ENCODE data around the gene KRT86. TPM values are rescaled to one million over a fixed set of nuclear protein-coding genes. Genes with fewer than 3 reads are reported as not detected.
A peak's percentile ranks its signal among the peaks of the same experiment; 100 is the strongest.

Gene KRT86
- total RNA-seq, 1 donor from 2014 or later: not detected

- no peak for DNase-seq (ENCODE audit: low spot score)
- Histone ChIP-seq H3K27me3 (peaks cover 22% of the 10 kb centered on the region), H3K27ac (no peak overlapping the region), H3K4me3 (no peak overlapping the region), H3K9ac (no peak overlapping the region), H4K20me1 (ENCODE audit: low read depth) (no peaks in the 10 kb centered on the region), H3K4me2 (no peak overlapping the region), H3K36me3 (no peaks in the 10 kb centered on the region), H3K4me1 (peaks cover 2% of the 10 kb centered on the region), H3K79me2 (ENCODE audit: low read depth) (no peaks in the 10 kb centered on the region), H3F3A (ENCODE audit: low read depth) (no peaks in the 10 kb centered on the region), H2AFZ (replicated peaks) (no peak overlapping the region), H3K9me3 (ENCODE audit: low read depth) (no peaks in the 10 kb centered on the region)
- H3K9me3 Mint-ChIP-seq: no peaks in the 10 kb centered on the region
- TF ChIP-seq EZH2phosphoT487 (IDR thresholded peaks at IDR 0.05): no peak
- no peak for TF ChIP-seq EZH2 (IDR thresholded peaks at IDR 0.05)
- TF ChIP-seq, protein P1, sequence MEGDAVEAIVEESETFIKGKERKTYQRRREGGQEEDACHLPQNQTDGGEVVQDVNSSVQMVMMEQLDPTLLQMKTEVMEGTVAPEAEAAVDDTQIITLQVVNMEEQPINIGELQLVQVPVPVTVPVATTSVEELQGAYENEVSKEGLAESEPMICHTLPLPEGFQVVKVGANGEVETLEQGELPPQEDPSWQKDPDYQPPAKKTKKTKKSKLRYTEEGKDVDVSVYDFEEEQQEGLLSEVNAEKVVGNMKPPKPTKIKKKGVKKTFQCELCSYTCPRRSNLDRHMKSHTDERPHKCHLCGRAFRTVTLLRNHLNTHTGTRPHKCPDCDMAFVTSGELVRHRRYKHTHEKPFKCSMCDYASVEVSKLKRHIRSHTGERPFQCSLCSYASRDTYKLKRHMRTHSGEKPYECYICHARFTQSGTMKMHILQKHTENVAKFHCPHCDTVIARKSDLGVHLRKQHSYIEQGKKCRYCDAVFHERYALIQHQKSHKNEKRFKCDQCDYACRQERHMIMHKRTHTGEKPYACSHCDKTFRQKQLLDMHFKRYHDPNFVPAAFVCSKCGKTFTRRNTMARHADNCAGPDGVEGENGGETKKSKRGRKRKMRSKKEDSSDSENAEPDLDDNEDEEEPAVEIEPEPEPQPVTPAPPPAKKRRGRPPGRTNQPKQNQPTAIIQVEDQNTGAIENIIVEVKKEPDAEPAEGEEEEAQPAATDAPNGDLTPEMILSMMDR (IDR thresholded peaks at IDR 0.05): no peak
- no peak overlapping the region for H3K4me3 Mint-ChIP-seq
- H3K27ac Mint-ChIP-seq: peak overlapping the region; percentile 79
- peaks cover 14% of the 10 kb centered on the region for H3K27me3 Mint-ChIP-seq (ENCODE audit: insufficient read depth, low read depth)
- no peaks in the 10 kb centered on the region for H3K36me3 Mint-ChIP-seq
- peaks cover 50% of the 10 kb centered on the region for H3K4me1 Mint-ChIP-seq
Measured at GRCh38 chr12:52245259-52245961, 29.0 kb upstream of the KRT86 start.

GRCh38 chr12:52245962-52246569 lies 28.4 kb upstream of the KRT86 start:
- TF ChIP-seq, protein P1 (IDR thresholded peaks at IDR 0.05): no peak
- TF ChIP-seq EZH2 (IDR thresholded peaks at IDR 0.05) (no peak), EZH2phosphoT487 (IDR thresholded peaks at IDR 0.05) (no peak)
- Mint-ChIP-seq H3K4me1 (peaks cover 49% of the 10 kb centered on the region), H3K27ac (peak overlapping the region; percentile 79), H3K9me3 (no peaks in the 10 kb centered on the region), H3K27me3 (ENCODE audit: insufficient read depth, low read depth) (peaks cover 14% of the 10 kb centered on the region), H3K4me3 (no peak overlapping the region), H3K36me3 (no peaks in the 10 kb centered on the region)
- no peak overlapping the region for H3K4me3 ChIP-seq
- peaks cover 28% of the 10 kb centered on the region for H3K27me3 ChIP-seq
- H3K36me3 ChIP-seq: no peaks in the 10 kb centered on the region
- no peak overlapping the region for H3K9ac ChIP-seq
- no peak overlapping the region for H3K4me2 ChIP-seq
- no peaks in the 10 kb centered on the region for H3K79me2 ChIP-seq (ENCODE audit: low read depth)
- DNase-seq (ENCODE audit: low spot score): no peak
- H3K4me1 ChIP-seq: peaks cover 6% of the 10 kb centered on the region
- H3K27ac ChIP-seq: no peak overlapping the region
- H2AFZ ChIP-seq (replicated peaks): no peak overlapping the region
- H3K9me3 ChIP-seq (ENCODE audit: low read depth): no peaks in the 10 kb centered on the region
- no peaks in the 10 kb centered on the region for H4K20me1 ChIP-seq (ENCODE audit: low read depth)
- no peaks in the 10 kb centered on the region for H3F3A ChIP-seq (ENCODE audit: low read depth)

DNA sequence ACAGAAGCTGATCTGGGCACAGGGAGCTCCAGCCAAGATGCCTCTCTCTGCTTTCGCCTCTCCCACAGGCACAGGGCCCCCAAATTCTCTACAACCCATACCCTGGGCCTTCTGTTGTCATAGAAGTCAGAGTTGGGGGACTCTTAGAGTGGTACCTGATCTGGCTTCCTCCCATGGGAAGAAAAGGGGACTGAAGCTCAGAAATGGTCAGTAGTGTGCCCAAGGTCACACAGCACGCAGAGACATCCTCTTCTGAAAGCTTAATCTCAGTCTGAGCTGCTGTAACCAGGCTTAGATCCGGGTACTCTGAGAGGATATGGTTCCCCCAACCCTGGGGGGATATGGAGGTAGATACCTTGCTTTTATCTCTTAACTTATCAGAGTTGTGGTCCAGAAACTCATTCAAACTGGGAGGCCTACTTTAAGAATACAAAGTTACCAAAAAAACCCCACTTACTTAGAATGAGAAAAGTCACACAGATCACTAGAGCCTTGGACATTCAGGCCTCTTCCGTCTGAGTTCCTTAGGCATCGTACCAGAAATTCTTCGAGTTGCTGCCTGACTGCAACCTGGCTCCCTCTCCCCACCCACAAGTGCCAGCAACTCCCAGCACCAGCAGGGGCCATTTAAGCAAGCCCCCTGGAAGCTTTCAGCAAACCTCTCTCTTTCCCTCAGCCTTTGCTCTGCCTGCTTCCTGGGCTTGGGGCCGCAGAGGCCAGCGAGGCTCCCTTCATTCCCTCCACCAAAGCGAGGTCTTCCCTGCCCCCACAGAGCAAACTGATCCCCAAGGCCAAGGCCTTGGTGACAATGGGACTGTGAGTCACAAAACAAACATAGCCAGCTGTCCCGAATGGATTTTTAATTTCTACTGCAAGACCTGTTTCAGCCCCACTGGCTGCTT lies 27.5 kb upstream of the KRT86 start:
- Mint-ChIP-seq H3K27me3 (ENCODE audit: insufficient read depth, low read depth) (peaks cover 13% of the 10 kb centered on the region), H3K4me1 (peaks cover 56% of the 10 kb centered on the region), H3K4me3 (no peak overlapping the region), H3K36me3 (no peaks in the 10 kb centered on the region), H3K27ac (peak overlapping the region; percentile 86), H3K9me3 (no peaks in the 10 kb centered on the region)
- no peak for TF ChIP-seq EZH2 (IDR thresholded peaks at IDR 0.05)
- TF ChIP-seq, protein P1 (IDR thresholded peaks at IDR 0.05): no peak
- TF ChIP-seq EZH2phosphoT487 (IDR thresholded peaks at IDR 0.05): no peak
- Histone ChIP-seq H3F3A (ENCODE audit: low read depth) (no peaks in the 10 kb centered on the region), H3K4me3 (no peak overlapping the region), H3K9ac (no peak overlapping the region), H3K4me2 (no peak overlapping the region), H3K36me3 (no peaks in the 10 kb centered on the region), H3K27me3 (peaks cover 37% of the 10 kb centered on the region), H3K27ac (no peak overlapping the region), H3K9me3 (ENCODE audit: low read depth) (no peaks in the 10 kb centered on the region), H3K79me2 (ENCODE audit: low read depth) (no peaks in the 10 kb centered on the region), H4K20me1 (ENCODE audit: low read depth) (no peaks in the 10 kb centered on the region), H2AFZ (replicated peaks) (no peak overlapping the region), H3K4me1 (peaks cover 6% of the 10 kb centered on the region)
- DNase-seq (ENCODE audit: low spot score): no peak
